OCI-LY7 (cell line): Measurements from ENCODE around the gene SORCS1. TPM values are rescaled to one million over a fixed set of nuclear protein-coding genes. Genes with fewer than 3 reads are reported as not detected.

Experiments
- BruUV-seq: library from RNA; stranded (reverse); fragments of 400-500 nt; replicated peaks from 2 replicates; lab custom pipeline; 2021; lab: Mats Ljungman, UMichigan
- CTCF ChIA-PET: fragments of 300-600 bp; sonication (Branson Sonifier 250); formaldehyde crosslinking; loops from one replicate; lab custom pipeline; 2022; ENCODE audit warnings: antibody characterized with exemption; ENCODE audit not compliant: unreplicated experiment; lab: Charles Lee
- POLR2A ChIA-PET: fragments of 300-600 bp; sonication (Branson Sonifier 250); formaldehyde crosslinking; loops from one replicate; lab custom pipeline; 2022; ENCODE audit warnings: antibody characterized with exemption; lab: Charles Lee
- DNase-seq: peaks from one replicate; pipeline ENCODE4 v3.0.0-alpha.2; 2015; ENCODE audit warnings: low spot score
- H2AFZ ChIP-seq: fragments of 200-600 bp; sonication (generic), shearing (Covaris generic); 2 replicates; pipeline ENCODE4 v1.6.1; 2014; ENCODE audit warnings: mild to moderate bottlenecking, antibody characterized with exemption, low read length, moderate library complexity
- H3K27ac ChIP-seq: fragments of 200-600 bp; sonication (generic); 2 replicates; pipeline ENCODE4 v1.5.1; 2014; ENCODE audit warnings: mixed run types, low read depth, mild to moderate bottlenecking, moderate library complexity, low read length, inconsistent platforms; ENCODE audit not compliant: poor library complexity, severe bottlenecking
- H3K36me3 ChIP-seq: fragments of 200-600 bp; sonication (generic); 2 replicates; pipeline ENCODE4 v1.6.1; 2014; ENCODE audit warnings: mild to moderate bottlenecking, antibody characterized with exemption, low read length, moderate library complexity, mixed read lengths; ENCODE audit not compliant: insufficient read depth
- H3K4me1 ChIP-seq: fragments of 200-600 bp; sonication (generic); 2 replicates; pipeline ENCODE4 v1.5.1; 2014; ENCODE audit warnings: mild to moderate bottlenecking, low read length; ENCODE audit not compliant: insufficient read depth, poor library complexity, severe bottlenecking
- H3K4me2 ChIP-seq: fragments of 200-600 bp; sonication (generic); 2 replicates; pipeline ENCODE4 v1.6.1; 2014; ENCODE audit warnings: mild to moderate bottlenecking, low read length
- H3K4me3 ChIP-seq: fragments of 200-600 bp; sonication (generic); 2 replicates; pipeline ENCODE4 v1.5.1; 2014; ENCODE audit warnings: mild to moderate bottlenecking, low read depth, low read length; ENCODE audit not compliant: poor library complexity, severe bottlenecking
- H3K79me2 ChIP-seq: fragments of 200-600 bp; sonication (generic); 2 replicates; pipeline ENCODE4 v1.6.1; 2016; ENCODE audit warnings: low read depth, mild to moderate bottlenecking, low read length, moderate library complexity, mixed read lengths; ENCODE audit not compliant: insufficient read depth
- H3K9me2 ChIP-seq: fragments of 200-600 bp; sonication (generic); 2 replicates; pipeline ENCODE4 v1.6.1; 2016; ENCODE audit warnings: mild to moderate bottlenecking, low read length, mixed read lengths; ENCODE audit not compliant: insufficient read depth
- H3K9me3 ChIP-seq: fragments of 200-600 bp; sonication (generic); 2 replicates; pipeline ENCODE4 v1.6.1; 2014; ENCODE audit warnings: mild to moderate bottlenecking, mixed run types, low read length, mixed read lengths
- H4K20me1 ChIP-seq: fragments of 200-600 bp; sonication (generic); 2 replicates; pipeline ENCODE4 v1.6.1; 2014; ENCODE audit warnings: mild to moderate bottlenecking, antibody characterized with exemption, low read length, moderate library complexity, mixed read lengths; ENCODE audit not compliant: insufficient read depth
- EZH2phosphoT487 ChIP-seq: fragments of 200-600 bp; sonication (generic); IDR thresholded peaks from 2 replicates; pipeline ENCODE4 v1.6.1; 2018; ENCODE audit warnings: low read depth, borderline replicate concordance, mild to moderate bottlenecking, mixed run types, antibody characterized with exemption, low read length, moderate library complexity, mixed read lengths
- intact Hi-C: fragments of 100-400 bp; cut with micrococcal nuclease; formaldehyde crosslinking; loops from one replicate; pipeline ENCODE4 v1.10.0; 2022; ENCODE audit not compliant: unreplicated experiment
- total RNA-seq, 2 experiments: library from RNA; depleted of rRNA in 1 of 2; stranded (reverse); fragments of >200 nt in 1 of 2; shearing (Covaris generic) in 1 of 2; gene quantifications; 2 replicates each; pipeline ENCODE4 v1.2.3, GENCODE V29; 2014 to 2022
- TF ChIP-seq, protein P1 (sequence below): fragments of 200-600 bp; sonication (generic); conservative IDR thresholded peaks from 2 replicates; pipeline ENCODE4 v1.5.1; 2014; ENCODE audit warnings: mild to moderate bottlenecking, antibody characterized with exemption, low read length, moderate library complexity, mixed read lengths

Gene SORCS1
- total RNA-seq, 2 experiments from 2014 or later = not detected

DNA sequence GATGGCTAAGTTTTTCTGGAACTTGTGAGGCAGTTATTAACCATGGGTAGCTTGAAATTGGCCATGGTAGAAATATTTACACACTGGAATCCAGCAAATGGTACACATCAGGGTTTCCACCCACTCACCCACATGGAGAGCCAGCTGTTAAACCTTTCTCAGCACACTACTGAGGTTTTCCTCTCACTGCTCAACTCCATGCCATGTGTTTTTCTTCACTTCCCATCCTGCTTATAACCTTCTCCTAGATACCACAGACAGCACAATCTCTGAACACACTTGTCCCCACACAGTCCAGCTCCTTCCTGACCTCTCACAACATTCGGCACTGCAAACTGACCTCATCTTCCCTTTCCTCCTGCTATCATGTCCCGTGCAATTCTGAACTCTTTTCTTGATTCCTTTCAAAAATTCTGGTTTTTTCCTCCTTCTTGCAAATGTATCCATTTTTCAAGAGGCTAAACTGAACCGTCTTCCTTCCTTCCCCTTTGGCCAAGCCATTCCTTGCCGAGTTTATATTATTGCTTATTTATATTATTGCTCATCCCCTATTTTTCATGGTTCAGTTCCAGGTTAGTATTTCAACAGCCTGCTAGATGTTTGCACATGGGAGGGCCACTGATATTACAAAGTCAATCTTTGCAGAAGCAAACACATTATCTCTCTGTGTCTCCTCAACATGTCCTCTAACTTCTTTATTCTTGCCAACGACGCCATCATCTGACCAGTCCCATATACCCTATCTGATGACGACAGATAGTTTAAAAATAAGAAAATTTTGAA, 606.4 kb downstream of the SORCS1 start:
- ChIA-PET POLR2A (no interaction called here), CTCF (no interaction called here)
- Histone ChIP-seq H3K4me2 (no peak overlapping the region), H3K27ac (no peak overlapping the region), H4K20me1 (no peaks in the 10 kb centered on the region), H3K4me3 (no peak overlapping the region), H3K4me1 (no peaks in the 10 kb centered on the region), H3K9me3 (no peaks in the 10 kb centered on the region), H3K36me3 (no peaks in the 10 kb centered on the region), H2AFZ (no peak overlapping the region), H3K79me2 (no peaks in the 10 kb centered on the region), H3K9me2 (no peaks in the 10 kb centered on the region)
- intact Hi-C loops = no loop called here
- TF ChIP-seq EZH2phosphoT487 = no peak
- TF ChIP-seq, protein P1, sequence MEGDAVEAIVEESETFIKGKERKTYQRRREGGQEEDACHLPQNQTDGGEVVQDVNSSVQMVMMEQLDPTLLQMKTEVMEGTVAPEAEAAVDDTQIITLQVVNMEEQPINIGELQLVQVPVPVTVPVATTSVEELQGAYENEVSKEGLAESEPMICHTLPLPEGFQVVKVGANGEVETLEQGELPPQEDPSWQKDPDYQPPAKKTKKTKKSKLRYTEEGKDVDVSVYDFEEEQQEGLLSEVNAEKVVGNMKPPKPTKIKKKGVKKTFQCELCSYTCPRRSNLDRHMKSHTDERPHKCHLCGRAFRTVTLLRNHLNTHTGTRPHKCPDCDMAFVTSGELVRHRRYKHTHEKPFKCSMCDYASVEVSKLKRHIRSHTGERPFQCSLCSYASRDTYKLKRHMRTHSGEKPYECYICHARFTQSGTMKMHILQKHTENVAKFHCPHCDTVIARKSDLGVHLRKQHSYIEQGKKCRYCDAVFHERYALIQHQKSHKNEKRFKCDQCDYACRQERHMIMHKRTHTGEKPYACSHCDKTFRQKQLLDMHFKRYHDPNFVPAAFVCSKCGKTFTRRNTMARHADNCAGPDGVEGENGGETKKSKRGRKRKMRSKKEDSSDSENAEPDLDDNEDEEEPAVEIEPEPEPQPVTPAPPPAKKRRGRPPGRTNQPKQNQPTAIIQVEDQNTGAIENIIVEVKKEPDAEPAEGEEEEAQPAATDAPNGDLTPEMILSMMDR = no peak
- no TSS peak for BruUV-seq
- no peak for DNase-seq

DNA sequence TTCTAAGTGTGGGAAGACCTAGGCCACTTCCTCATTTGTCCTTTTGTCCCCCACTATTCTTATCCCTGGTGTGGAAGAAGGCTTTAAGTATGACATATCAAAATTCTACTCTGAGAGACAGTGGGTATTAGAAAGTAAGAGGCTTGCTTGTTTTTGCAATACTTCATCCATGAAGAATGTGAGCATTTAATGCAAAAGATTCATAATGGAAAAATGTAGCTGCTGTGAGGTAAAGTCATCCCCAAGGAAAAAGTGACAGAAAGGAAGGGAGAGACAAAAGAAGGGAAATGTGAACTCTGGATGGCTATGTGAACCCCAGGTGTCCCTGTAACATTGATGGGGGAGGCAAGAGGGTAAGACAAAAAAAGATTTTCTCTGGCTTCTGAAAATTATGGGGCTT, 607.5 kb downstream of the SORCS1 start:
- Histone ChIP-seq H2AFZ (no peak overlapping the region), H4K20me1 (no peaks in the 10 kb centered on the region), H3K9me2 (no peaks in the 10 kb centered on the region), H3K4me1 (no peaks in the 10 kb centered on the region), H3K9me3 (no peaks in the 10 kb centered on the region), H3K79me2 (no peaks in the 10 kb centered on the region), H3K36me3 (no peaks in the 10 kb centered on the region), H3K4me2 (no peak overlapping the region), H3K4me3 (no peak overlapping the region), H3K27ac (no peak overlapping the region)
- POLR2A ChIA-PET = no interaction called here
- no peak for DNase-seq
- BruUV-seq = no TSS peak
- TF ChIP-seq, protein P1 = no peak
- TF ChIP-seq EZH2phosphoT487 = no peak
- intact Hi-C loops = no loop called here
- CTCF ChIA-PET = no interaction called here

DNA sequence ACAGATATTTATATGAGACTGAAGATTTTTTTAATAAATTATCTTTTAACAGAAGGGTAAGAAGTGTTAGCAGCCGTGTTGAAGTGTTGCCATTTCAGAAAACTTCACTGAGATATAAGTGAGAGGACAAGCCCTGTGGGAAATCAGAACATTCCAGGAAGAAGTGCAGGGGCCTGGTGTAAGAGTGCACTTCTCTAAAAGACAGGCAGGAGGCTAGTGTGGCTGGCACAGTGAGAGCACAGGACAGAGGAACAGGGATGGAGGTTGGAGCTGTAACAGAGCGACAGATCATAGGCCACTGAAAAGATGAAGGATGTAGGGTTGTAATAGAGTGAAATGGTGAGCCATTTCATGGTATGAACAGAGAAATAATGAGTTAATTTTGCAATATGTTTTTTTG, 608.9 kb downstream of the SORCS1 start:
- no peak for TF ChIP-seq EZH2phosphoT487
- TF ChIP-seq, protein P1 = no peak
- H3K9me3 ChIP-seq = no peaks in the 10 kb centered on the region
- intact Hi-C loops = no loop called here
- no peak overlapping the region for H3K4me2 ChIP-seq
- no peak overlapping the region for H3K4me3 ChIP-seq
- no peaks in the 10 kb centered on the region for H4K20me1 ChIP-seq
- no peak overlapping the region for H3K27ac ChIP-seq
- POLR2A ChIA-PET = no interaction called here
- no peaks in the 10 kb centered on the region for H3K4me1 ChIP-seq
- H3K79me2 ChIP-seq = no peaks in the 10 kb centered on the region
- no peak for DNase-seq
- BruUV-seq = no TSS peak
- no peak overlapping the region for H2AFZ ChIP-seq
- no peaks in the 10 kb centered on the region for H3K9me2 ChIP-seq
- CTCF ChIA-PET = no interaction called here
- H3K36me3 ChIP-seq = no peaks in the 10 kb centered on the region
